ENCODE measurements around the gene C16orf89.
"Not testable (repeated sequence)": the region's sequence is repeated elsewhere in the genome, so short reads cannot be mapped to it uniquely, and the experiment has no call there.

C16orf89 gene, protein sequence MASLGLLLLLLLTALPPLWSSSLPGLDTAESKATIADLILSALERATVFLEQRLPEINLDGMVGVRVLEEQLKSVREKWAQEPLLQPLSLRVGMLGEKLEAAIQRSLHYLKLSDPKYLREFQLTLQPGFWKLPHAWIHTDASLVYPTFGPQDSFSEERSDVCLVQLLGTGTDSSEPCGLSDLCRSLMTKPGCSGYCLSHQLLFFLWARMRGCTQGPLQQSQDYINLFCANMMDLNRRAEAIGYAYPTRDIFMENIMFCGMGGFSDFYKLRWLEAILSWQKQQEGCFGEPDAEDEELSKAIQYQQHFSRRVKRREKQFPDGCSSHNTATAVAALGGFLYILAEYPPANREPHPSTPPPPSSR

DNA sequence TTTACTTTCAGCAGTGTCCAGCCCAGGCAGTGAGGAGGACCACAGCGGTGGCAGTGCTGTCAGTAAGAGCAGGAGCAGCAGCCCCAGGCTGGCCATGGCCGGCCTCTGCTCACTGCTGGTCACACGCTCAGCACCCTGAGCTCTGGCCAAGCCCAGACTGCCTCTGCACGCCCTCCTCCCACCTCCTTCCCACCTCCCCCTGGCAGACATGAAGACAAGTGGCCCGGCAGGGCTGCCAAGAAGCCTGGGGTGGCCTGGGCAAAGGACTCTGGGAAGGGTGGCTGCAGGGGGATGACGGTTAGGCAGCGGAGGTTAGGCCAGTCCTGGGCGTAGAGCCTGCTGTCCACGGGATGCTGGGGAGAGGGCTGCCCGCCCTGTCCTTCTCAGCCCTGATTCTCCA, at the start of gene C16orf89:
Gene C16orf89, minus strand, starts transcription at position 144 of the 400 bp plus-strand sequence. Its CDS starts 48 bp downstream, at position 96.
- Histone ChIP-seq H3K4me1 (no peaks in the 10 kb centered on the region), H3K9ac (no peak within 1 kb of the TSS), H3K36me3 (ENCODE audit: control insufficient read depth, insufficient read depth, low read length) (no peaks in the 10 kb centered on the region), H3K4me2 (ENCODE audit: low read length) (no peak within 1 kb of the TSS), H2AFZ (no peak within 1 kb of the TSS), H3K27ac (no peak within 1 kb of the TSS), H3K27me3 (ENCODE audit: control insufficient read depth, insufficient read depth, low read length) (no peaks in the 10 kb centered on the region), H3K79me2 (no peaks in the 10 kb centered on the region), H3K9me3 (ENCODE audit: control insufficient read depth, low read length) (no peaks in the 10 kb centered on the region), H3K4me3 (ENCODE audit: low read depth, low read length) (no peak within 1 kb of the TSS)
- TF ChIP-seq, protein P1, sequence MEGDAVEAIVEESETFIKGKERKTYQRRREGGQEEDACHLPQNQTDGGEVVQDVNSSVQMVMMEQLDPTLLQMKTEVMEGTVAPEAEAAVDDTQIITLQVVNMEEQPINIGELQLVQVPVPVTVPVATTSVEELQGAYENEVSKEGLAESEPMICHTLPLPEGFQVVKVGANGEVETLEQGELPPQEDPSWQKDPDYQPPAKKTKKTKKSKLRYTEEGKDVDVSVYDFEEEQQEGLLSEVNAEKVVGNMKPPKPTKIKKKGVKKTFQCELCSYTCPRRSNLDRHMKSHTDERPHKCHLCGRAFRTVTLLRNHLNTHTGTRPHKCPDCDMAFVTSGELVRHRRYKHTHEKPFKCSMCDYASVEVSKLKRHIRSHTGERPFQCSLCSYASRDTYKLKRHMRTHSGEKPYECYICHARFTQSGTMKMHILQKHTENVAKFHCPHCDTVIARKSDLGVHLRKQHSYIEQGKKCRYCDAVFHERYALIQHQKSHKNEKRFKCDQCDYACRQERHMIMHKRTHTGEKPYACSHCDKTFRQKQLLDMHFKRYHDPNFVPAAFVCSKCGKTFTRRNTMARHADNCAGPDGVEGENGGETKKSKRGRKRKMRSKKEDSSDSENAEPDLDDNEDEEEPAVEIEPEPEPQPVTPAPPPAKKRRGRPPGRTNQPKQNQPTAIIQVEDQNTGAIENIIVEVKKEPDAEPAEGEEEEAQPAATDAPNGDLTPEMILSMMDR (IDR thresholded peaks at IDR 0.05): no peak

DNA sequence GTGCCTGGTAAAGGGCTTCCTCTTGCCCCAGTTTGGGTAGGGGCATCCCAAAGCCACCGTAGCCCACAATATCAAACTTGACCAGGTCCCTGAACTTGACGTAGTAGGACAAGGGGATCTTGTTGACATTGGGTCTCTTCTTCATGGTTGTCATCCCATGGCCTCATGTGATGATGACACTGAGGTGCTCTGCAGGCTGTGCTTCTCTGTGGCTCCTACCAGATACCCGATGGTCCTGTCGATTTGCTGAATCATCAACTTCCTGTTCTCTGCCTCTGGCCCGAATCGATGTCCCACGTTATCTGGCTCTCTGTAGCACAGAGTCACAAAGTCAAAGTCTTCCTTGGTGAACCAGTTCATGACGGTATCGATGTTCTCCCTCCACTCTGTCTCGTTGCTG, 45.2 kb upstream of the C16orf89 start:
- not testable (repeated sequence) for H3K27ac ChIP-seq; H3K9ac ChIP-seq; H3K4me1 ChIP-seq; H3K27me3 ChIP-seq (ENCODE audit: control insufficient read depth, insufficient read depth, low read length); H3K79me2 ChIP-seq; H3K4me3 ChIP-seq (ENCODE audit: low read depth, low read length); H3K4me2 ChIP-seq (ENCODE audit: low read length); H3K36me3 ChIP-seq (ENCODE audit: control insufficient read depth, insufficient read depth, low read length); H2AFZ ChIP-seq; H3K9me3 ChIP-seq (ENCODE audit: control insufficient read depth, low read length)

DNA sequence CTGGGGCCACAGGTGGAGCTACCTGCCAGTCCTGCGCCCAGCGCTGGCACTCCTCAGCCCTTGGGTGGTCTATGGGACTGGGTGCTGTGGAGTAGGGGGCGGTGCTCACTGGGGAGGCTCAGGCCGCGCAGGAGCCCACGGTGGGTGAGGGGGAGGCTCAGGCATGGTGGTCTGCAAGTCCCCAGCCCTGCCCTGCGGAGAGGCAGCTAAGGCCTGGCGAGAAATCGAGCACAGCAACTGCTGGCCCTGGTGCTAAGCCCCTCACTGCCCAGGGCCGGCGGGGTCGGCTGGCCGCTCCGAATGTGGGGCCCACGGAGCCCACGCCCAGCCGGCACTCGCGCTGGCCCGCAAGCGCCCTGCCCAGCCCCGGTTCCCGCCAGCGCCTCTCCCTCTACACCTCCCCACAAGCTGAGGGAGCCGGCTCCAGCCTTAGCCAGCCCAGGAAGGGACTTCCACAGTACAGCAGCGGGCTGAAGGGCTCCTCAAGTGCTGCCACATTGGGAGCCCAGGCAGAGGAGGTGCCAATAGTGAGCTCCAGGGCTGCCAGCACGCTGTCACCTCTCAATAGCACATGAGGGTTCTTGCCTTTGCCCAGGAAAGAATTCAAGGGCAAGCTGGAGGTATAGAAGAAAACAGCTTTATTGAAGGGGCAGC, 42.9 kb upstream of the C16orf89 start:
- no peaks in the 10 kb centered on the region for H3K79me2 ChIP-seq
- H3K4me2 ChIP-seq (ENCODE audit: low read length): no peak overlapping the region
- no peaks in the 10 kb centered on the region for H3K27me3 ChIP-seq (ENCODE audit: control insufficient read depth, insufficient read depth, low read length)
- H2AFZ ChIP-seq: no peak overlapping the region
- TF ChIP-seq, protein P1 (IDR thresholded peaks at IDR 0.05): no peak
- no peak overlapping the region for H3K4me3 ChIP-seq (ENCODE audit: low read depth, low read length)
- H3K9ac ChIP-seq: no peak overlapping the region
- H3K4me1 ChIP-seq: no peaks in the 10 kb centered on the region
- no peaks in the 10 kb centered on the region for H3K9me3 ChIP-seq (ENCODE audit: control insufficient read depth, low read length)
- H3K36me3 ChIP-seq (ENCODE audit: control insufficient read depth, insufficient read depth, low read length): no peaks in the 10 kb centered on the region
- no peak overlapping the region for H3K27ac ChIP-seq

DNA sequence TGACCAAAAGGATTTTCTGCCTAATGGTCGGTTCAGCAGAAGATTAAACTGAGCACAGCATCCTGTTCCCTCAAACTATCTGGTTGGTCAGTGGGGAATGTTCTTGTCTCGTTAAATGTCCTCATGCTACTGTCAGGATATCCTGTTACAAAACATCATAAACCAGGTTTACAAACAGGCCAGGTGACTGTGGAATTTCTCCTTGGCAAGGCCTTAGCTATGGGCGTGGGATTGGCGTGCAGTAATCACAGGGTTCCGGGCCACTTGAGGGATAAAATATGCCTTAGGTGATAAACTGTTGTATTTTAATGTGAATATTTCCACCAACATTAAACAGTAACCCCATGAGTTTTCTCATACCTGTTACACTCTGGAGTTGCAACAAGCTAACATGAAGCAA, 39.3 kb upstream of the C16orf89 start:
- not testable (repeated sequence) for H3K27ac ChIP-seq; H3K4me2 ChIP-seq (ENCODE audit: low read length); H3K4me1 ChIP-seq; H3K36me3 ChIP-seq (ENCODE audit: control insufficient read depth, insufficient read depth, low read length); H3K79me2 ChIP-seq; H3K9ac ChIP-seq; H3K4me3 ChIP-seq (ENCODE audit: low read depth, low read length); H2AFZ ChIP-seq; H3K27me3 ChIP-seq (ENCODE audit: control insufficient read depth, insufficient read depth, low read length); H3K9me3 ChIP-seq (ENCODE audit: control insufficient read depth, low read length)

DNA sequence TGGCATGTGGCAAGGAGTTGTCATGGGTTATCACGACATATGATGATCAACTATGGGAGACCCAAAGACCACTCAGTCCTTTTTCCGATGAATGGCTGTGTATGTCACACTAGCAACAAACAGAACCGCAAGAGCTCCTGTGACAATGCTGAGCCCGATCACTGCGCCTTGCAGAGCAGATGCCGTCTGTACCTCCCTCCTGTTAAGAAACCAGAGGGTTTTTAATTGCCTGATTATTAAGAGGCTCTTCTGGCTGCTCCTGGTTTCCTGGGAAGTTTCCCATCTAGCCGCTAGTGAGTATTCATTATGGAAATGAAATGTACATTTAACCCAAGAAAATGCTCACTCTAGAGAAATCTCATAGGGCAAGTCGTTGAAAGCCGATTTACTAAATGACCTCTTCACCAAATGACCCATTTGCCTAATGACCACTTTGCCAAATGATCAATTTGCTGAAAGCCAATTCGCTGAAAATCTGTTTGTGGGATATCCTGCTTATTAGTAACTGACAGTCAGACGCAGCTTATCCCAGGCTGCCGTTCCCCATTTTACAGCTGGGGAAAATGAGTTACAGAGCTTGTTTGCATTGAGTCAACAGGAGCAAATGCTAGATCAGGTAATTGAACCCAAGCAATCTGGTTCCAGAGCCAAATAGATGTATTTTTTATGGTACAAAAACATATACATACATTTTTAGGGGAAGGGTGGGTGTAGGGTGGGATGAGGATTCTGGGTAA, 37.7 kb upstream of the C16orf89 start:
- not testable (repeated sequence) for H3K27ac ChIP-seq; H3K27me3 ChIP-seq (ENCODE audit: control insufficient read depth, insufficient read depth, low read length)

DNA sequence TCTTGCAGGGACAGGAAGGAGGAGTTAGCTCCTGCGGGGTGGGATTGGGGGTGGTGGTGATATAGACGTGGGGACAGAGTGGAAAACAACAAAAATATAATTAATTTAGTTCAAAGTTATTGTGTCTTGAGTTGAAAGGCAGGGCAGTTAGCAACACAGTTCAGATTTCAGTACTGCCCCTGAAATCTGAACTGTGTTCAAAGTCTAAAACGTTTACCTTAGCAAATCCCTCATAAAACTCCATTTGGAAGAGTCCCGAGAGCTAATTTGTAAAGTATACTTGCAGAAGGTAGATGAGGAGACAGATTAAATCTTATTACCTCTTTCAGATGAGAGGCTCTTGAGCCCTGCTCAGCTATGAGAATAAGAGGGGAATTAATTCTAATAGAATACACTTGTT, 33.4 kb upstream of the C16orf89 start:
- not testable (repeated sequence) for H3K27me3 ChIP-seq (ENCODE audit: control insufficient read depth, insufficient read depth, low read length); H3K4me1 ChIP-seq; H3K4me3 ChIP-seq (ENCODE audit: low read depth, low read length); H3K9me3 ChIP-seq (ENCODE audit: control insufficient read depth, low read length); H3K36me3 ChIP-seq (ENCODE audit: control insufficient read depth, insufficient read depth, low read length); H3K4me2 ChIP-seq (ENCODE audit: low read length); H3K9ac ChIP-seq; H3K79me2 ChIP-seq
- H2AFZ ChIP-seq: peak overlapping the region; percentile 76
- peak overlapping the region; percentile 79 for H3K27ac ChIP-seq

More for the DNA sequence above, 37.7 kb upstream of the C16orf89 start:
- not testable (repeated sequence) for H3K4me1 ChIP-seq; H3K9me3 ChIP-seq (ENCODE audit: control insufficient read depth, low read length); H3K36me3 ChIP-seq (ENCODE audit: control insufficient read depth, insufficient read depth, low read length); H2AFZ ChIP-seq; H3K4me3 ChIP-seq (ENCODE audit: low read depth, low read length); H3K4me2 ChIP-seq (ENCODE audit: low read length); H3K9ac ChIP-seq; H3K79me2 ChIP-seq

DNA sequence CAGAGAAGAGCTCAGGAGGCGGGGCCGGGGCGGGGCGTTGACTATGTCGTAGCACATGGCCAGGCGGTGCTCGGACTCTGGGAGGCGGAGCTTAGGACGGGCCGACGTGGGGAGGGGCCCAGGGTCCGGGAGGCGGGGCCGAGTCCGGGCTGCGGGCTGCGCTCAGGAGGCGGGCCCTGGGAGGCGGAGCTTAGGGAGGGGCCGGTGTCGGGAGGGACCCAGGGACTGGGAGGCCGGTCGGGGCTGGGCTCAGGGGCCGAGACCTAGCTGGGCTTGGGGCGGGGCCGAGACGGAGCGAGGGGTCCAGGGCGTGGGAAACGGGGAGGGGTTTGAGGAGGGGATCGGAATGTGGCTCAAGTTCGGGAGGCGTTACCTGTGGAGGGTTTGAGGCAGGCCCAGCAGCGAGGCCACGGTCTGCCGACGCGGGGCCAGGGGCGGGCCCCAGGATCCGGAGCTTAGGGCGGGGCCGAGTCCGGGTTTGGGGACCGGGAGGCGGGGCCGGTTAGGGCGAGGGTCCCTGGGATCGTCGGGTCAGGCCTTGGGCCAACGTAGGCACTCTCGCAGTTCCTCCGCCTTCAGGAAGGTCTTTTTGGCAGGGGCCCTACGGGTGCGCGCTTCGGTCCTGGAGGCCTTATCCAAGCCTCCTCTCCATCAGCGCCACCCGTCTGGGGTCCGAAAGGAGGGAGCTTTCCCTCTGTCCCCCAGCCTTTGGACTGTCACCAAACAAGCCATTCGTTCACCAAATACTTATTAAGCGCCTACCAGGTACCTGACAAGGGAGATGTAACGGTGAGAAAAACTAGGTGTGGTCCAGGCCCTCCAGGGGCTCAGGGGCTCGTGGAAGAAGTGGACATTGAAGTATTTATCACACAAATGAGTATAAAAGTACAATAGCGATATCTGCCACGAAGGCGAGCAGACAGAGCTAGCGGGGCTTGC, 32.7 kb upstream of the C16orf89 start:
- H3K9me3 ChIP-seq (ENCODE audit: control insufficient read depth, low read length); H3K79me2 ChIP-seq; H3K9ac ChIP-seq; H3K36me3 ChIP-seq (ENCODE audit: control insufficient read depth, insufficient read depth, low read length); H3K27me3 ChIP-seq (ENCODE audit: control insufficient read depth, insufficient read depth, low read length); H3K4me1 ChIP-seq: not testable (repeated sequence)
- Histone ChIP-seq H2AFZ (peak overlapping the region; percentile 76), H3K27ac (peak overlapping the region; percentile 79), H3K4me2 (ENCODE audit: low read length) (peak overlapping the region; percentile 67), H3K4me3 (ENCODE audit: low read depth, low read length) (peak overlapping the region; percentile 35)

DNA sequence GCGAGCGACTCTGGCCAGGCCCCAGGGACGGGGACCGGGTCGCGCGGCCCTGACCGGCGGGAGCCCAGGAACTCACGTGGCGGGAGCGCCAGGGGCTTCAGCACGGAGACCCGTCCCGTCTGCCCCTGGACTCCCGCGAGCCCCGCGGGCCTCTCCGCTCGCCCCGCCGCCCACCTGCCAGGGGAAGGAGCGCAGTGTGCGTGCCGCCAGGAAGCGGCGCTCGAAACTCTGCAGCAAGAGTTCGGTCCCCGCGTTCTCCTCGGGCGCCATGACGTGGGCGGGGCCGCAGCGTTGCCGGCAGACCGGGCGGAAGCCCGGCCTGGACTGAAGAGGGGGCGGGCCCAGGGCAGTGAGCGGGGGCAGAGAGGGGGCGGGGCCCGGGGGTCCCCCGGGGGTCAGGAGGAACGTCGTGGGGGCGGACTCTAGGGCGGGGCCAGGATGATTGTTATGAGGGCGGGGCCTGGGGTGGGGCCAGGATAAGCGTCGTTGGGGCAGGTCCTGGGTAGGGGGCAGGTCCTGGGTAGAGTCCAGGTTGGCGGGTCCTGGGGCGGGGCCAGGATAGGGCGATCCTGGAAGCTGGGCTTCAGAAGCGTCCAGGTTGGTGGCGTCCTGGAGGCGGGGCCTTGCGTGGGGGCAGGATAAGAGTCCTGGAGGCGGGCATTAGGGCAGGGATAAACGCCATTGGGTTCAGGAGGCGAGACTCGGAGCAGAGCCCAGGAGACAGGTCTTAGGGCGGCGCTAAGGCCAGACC, 31.9 kb upstream of the C16orf89 start, which contains the start of gene EEF2KMT:
Gene EEF2KMT, minus strand, starts transcription at position 326 of the 751 bp plus-strand sequence. Its CDS starts 56 bp downstream, at position 270.
- peak within 1 kb of the TSS; percentile 14 for H3K9ac ChIP-seq
- H3K9me3 ChIP-seq (ENCODE audit: control insufficient read depth, low read length); H3K36me3 ChIP-seq (ENCODE audit: control insufficient read depth, insufficient read depth, low read length); H3K79me2 ChIP-seq; H3K27me3 ChIP-seq (ENCODE audit: control insufficient read depth, insufficient read depth, low read length); H3K4me1 ChIP-seq: not testable (repeated sequence)
- H3K27ac ChIP-seq: peak within 1 kb of the TSS; percentile 79
- H2AFZ ChIP-seq: peak within 1 kb of the TSS; percentile 92
- peak within 1 kb of the TSS; percentile 67 for H3K4me2 ChIP-seq (ENCODE audit: low read length)
- peak within 1 kb of the TSS; percentile 52 for H3K4me3 ChIP-seq (ENCODE audit: low read depth, low read length)

Measured in parathyroid adenoma (tissue), 2 donors.